Hippocampal formation (tissue), 2 donors: Measurements from ENCODE around the gene VTN.

Experiments
- DNase-seq, 2 donors: peaks; one replicate each; lab custom pipeline; 2025; lab: John Stamatoyannopoulos, UW

VTN gene

DNA sequence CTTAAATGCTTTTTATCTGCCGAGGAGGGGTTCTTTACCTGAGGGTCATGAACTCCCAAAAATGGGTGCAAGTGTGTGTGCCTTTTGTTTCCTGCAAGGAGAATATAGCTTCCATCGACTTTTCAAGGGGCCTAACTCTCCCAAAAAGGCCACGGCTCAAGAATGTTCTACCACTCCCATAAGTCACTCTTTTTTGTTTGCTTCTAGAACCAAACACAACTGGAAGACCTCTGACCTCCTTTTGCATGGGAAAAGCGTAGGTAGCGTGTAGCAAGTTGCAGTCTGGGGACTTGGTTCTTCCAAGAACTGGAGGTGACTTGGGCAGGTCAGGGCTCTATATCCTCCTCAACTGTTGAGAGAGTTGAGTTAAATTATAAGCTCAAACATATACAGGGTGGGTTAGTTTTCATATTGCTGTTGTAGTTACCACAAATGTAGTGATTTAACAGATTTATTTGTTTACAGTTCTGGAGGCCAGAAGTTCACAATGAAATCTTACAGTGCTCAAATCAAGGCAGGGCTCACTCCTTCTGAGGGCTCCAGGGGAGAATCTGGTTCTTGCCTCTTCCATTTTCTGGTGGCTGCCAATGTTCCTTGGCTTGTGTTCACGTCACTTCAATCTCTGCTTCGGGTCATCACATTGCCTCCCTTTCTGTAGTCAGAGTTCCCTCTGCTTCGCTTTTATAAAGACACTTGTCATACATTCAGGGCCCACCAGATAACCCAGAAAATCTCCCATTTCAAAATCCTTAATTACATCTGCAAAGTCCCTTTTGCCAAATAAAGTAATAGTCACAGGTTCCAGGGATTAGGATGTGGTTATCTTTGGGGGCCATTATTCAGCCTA is 49.7 kb downstream of the VTN start:
- DNase-seq: no peak

DNA sequence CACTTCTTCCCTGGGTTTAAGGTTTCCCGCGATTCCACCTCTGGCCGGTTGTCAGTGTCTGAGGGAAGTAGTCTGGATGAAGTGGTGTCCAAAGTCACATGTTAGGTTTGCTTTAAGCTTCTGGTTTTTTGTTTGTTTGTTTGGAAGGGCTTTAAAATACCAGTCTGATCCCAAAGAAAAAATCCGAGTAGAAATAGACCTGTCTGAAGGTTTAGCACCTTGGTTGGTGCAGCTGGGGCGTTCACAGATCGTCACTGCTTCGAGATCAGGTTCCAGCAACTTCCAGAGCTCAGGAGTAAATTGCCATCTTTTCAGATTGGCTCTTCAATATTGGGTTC is 50.5 kb downstream of the VTN start:
- no peak for DNase-seq

DNA sequence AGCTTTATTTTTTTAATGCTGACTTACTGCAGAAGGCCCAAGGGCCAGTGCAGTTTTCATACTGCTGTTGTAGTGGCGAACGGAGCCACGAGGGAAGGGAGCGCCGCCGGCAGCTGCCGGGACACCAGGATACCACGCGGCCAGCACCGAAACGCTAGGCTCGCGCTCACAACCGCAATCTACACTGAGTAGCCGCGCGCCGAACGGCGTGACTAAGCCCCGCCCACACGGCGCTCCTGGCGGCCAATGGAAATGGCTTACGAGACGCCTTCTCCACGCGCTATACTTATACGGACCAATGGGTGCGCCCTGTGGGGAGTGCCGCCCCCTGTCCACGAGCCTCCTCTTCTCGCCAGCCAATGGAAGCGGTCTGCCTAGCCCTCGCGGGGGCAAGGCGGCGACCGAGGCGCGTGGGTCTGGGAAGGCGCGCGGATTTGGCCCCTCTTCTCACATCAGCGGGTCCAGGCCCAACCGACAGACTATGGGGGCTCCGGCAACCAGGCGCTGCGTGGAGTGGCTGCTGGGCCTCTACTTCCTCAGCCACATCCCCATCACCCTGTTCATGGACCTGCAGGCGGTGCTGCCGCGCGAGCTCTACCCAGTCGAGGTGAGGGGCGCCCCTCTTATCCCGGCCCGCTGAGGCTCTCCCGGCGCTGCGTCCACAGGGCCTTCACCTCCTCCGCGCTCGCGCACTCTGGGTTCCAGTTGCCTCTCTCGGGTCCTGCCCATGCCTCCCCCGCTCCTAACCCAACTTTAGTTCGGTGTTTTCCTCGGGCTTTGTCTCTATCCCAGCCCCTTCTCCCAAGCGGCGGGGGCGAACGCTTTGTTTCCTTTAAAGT is 51.1 kb downstream of the VTN start, which contains the start of gene TMEM97:
Gene TMEM97, plus strand, starts transcription at position 442 of the 839 bp plus-strand sequence. Its CDS starts 40 bp downstream, at position 482.
- DNase-seq: peak; percentile 94 to 96

DNA sequence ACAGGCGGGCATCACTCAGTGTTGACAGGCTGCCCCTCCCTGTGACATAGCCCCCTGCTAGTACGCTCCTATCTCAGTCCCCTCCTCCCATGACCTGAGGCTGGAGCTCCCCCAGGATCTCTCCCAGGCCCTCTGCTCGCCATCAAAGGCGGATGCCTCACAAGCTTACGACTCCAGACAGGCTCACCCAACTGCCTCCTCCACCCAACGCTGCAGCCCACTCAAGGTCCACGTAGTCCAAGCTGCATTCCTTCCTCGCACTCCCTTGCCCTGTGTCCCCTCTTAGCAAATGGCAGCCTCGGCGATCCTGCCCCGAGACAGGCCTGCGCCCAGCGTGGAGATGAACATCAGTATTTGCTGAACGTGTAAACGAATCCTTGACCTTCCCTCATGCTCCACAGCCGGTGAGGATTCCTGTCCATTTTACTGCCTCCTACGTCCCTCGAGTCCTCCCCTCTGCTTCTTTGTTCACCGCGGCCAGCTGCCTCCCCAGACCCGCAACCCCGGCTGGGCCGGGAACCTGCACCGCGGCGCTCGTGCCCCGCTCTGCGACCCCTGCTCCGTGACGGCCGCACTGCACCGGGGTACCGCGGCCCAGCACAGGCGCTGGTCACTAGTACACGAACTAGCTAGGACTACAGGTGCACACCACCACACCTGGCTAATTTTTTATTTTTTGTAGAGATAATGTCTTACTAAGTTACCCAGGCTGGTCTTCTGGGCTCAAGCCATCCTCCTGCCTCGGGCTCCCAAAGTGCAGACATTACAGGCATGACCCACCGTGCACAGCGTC is 51.9 kb downstream of the VTN start:
- no peak for DNase-seq
